ENCODE measurements around the gene SUMF1.

GRCh38 chr3:4426782-4427344 lies 40.2 kb downstream of the SUMF1 start:
- TF ChIP-seq CTCF (IDR thresholded peaks at IDR 0.05; ENCODE audit: low read length) (no peak), EZH2 (IDR thresholded peaks at IDR 0.05; ENCODE audit: borderline replicate concordance, low read length) (no peak)

Measured in OCI-LY1 (cell line).